Stimulated activated effector memory CD8-positive, alpha-beta T cell treated with anti-CD3 and anti-CD28 coated beads, Interleukin-12 subunit alpha, Interleukin-12 subunit beta, amount 100 ng/mL, for 72 hours (primary cell): ENCODE data around the gene LYSET.

Experiments
- ATAC-seq: fragments of 150-1000 bp; cut with Tn5 transposase; 2 replicates; pipeline ENCODE4 v1.10.0; 2021
- DNase-seq, 2 donors: peaks; one replicate each; pipeline ENCODE4 v3.0.0; 2021 to 2022; ENCODE audit warnings: low spot score in 2 of 2
- H3K27ac Mint-ChIP-seq: one replicate; pipeline ENCODE4 v1.8.0; 2022; ENCODE audit warnings: mild to moderate bottlenecking, mixed read lengths
- H3K36me3 Mint-ChIP-seq: one replicate; pipeline ENCODE4 v1.8.0; 2022; ENCODE audit warnings: mild to moderate bottlenecking, mixed read lengths
- H3K4me1 Mint-ChIP-seq: one replicate; pipeline ENCODE4 v1.8.0; 2022; ENCODE audit warnings: mixed read lengths
- H3K4me3 Mint-ChIP-seq: one replicate; pipeline ENCODE4 v1.8.0; 2022; ENCODE audit warnings: mild to moderate bottlenecking, mixed read lengths
- H3K9me3 Mint-ChIP-seq: one replicate; pipeline ENCODE4 v1.8.0; 2022; ENCODE audit warnings: mixed read lengths

Gene LYSET

GRCh38 chr14:93186956-93187355 lies 1.8 kb downstream of the LYSET start:
- H3K4me1 Mint-ChIP-seq: peaks cover 30% of the 10 kb centered on the region
- no peaks in the 10 kb centered on the region for H3K9me3 Mint-ChIP-seq
- peaks cover 62% of the 10 kb centered on the region for H3K36me3 Mint-ChIP-seq
- no peak overlapping the region for H3K4me3 Mint-ChIP-seq
- no peak overlapping the region for H3K27ac Mint-ChIP-seq
- ATAC-seq: no peak
- DNase-seq: no peak

DNA sequence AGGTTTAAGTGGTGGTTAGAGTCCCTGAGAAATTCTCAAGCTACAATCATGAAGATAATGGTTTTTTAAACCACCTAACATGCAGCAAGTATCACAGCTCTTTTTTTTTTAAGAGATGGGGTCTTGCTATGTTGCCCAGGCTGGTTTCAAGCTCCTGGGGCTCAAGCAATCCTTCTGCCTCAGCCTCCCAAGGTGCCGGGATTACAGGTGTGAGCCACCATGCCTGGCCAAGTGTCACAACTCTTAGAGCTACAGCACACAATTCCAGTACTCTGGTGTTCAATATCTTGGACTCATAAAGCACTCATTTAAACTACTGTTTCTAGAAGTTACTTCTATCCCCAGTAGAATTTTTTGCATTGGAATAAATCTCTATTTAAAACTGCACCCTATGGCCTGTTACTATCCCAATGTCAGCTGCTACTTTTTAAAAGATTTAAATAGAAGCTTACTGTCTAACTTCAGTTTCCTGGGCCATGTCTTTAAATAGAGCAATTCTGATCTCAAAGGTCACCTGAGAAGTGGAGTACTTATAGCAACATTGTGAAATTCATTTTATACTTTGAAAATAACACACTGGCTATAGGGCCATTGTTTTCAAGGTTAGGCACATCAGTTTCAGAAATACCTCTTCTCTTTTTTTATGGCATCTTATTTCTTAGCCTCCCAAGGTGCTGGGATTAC lies 10.3 kb downstream of the LYSET start:
- ATAC-seq: no peak
- no peak overlapping the region for H3K27ac Mint-ChIP-seq
- H3K4me3 Mint-ChIP-seq: no peak overlapping the region
- peaks cover 27% of the 10 kb centered on the region for H3K36me3 Mint-ChIP-seq
- H3K9me3 Mint-ChIP-seq: no peaks in the 10 kb centered on the region
- no peak for DNase-seq
- H3K4me1 Mint-ChIP-seq: no peaks in the 10 kb centered on the region

DNA sequence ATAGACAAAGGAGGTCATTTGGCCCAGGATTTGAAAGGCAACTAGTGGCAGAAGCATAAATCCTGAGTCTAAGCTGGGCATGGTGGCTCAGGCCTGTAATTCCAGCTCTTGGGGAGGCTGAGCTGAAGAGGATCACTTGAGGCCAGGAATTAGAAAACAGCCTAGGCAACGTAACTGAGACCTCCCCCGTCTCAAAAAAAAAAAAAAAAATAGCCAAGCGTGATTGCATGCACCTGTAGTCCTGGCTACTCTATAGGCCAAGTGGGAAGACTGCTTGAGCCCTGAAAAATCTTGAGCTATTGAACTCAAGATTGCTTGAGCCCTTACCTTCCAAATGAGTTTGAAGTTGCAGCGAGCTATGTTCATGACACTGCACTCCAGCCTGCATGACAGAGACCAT lies 13.9 kb downstream of the LYSET start:
- no peak overlapping the region for H3K27ac Mint-ChIP-seq
- peaks cover 46% of the 10 kb centered on the region for H3K36me3 Mint-ChIP-seq
- H3K9me3 Mint-ChIP-seq: no peaks in the 10 kb centered on the region
- no peak for DNase-seq
- H3K4me3 Mint-ChIP-seq: no peak overlapping the region
- H3K4me1 Mint-ChIP-seq: no peaks in the 10 kb centered on the region
- ATAC-seq: no peak

GRCh38 chr14:93200553-93200952 lies 15.4 kb downstream of the LYSET start:
- DNase-seq: no peak
- Mint-ChIP-seq H3K4me1 (peaks cover 11% of the 10 kb centered on the region), H3K4me3 (no peak overlapping the region), H3K27ac (no peak overlapping the region), H3K9me3 (no peaks in the 10 kb centered on the region), H3K36me3 (peaks cover 59% of the 10 kb centered on the region)
- ATAC-seq: no peak

GRCh38 chr14:93201155-93201704 lies 16.1 kb downstream of the LYSET start:
- ATAC-seq (no peak), DNase-seq (no peak)
- no peak overlapping the region for H3K27ac Mint-ChIP-seq
- H3K4me1 Mint-ChIP-seq: peaks cover 11% of the 10 kb centered on the region
- H3K4me3 Mint-ChIP-seq: no peak overlapping the region
- peaks cover 66% of the 10 kb centered on the region for H3K36me3 Mint-ChIP-seq
- no peaks in the 10 kb centered on the region for H3K9me3 Mint-ChIP-seq

GRCh38 chr14:93206793-93207467 lies 21.8 kb downstream of the LYSET start, which contains the start of the genes GON7 and UBR7:
GON7 (minus strand) TSS chr14:93207065; CDS start chr14:93207037, 28 bp downstream.
UBR7 (plus strand) TSS chr14:93207256; CDS start chr14:93207292, 36 bp downstream.
- Mint-ChIP-seq H3K4me3 (peak within 1 kb of the TSS; percentile 100), H3K4me1 (peaks cover 33% of the 10 kb centered on the region), H3K9me3 (no peaks in the 10 kb centered on the region), H3K27ac (peak within 1 kb of the TSS; percentile 97), H3K36me3 (peaks cover 84% of the 10 kb centered on the region)
- DNase-seq (peak; percentile 80 to 94), ATAC-seq (peak; percentile 95)

GRCh38 chr14:93207468-93208308 lies 22.6 kb downstream of the LYSET start:
- H3K4me3 Mint-ChIP-seq: peak overlapping the region; percentile 100
- H3K4me1 Mint-ChIP-seq: peaks cover 33% of the 10 kb centered on the region
- DNase-seq: no peak

GRCh38 chr14:93212432-93212831 lies 27.3 kb downstream of the LYSET start:
- no peaks in the 10 kb centered on the region for H3K9me3 Mint-ChIP-seq
- H3K36me3 Mint-ChIP-seq: peaks cover 86% of the 10 kb centered on the region
- no peak overlapping the region for H3K4me3 Mint-ChIP-seq
- ATAC-seq: no peak
- peaks cover 16% of the 10 kb centered on the region for H3K4me1 Mint-ChIP-seq
- DNase-seq: no peak
- H3K27ac Mint-ChIP-seq: no peak overlapping the region

More at GRCh38 chr14:93207468-93208308, 22.6 kb downstream of the LYSET start:
- no peaks in the 10 kb centered on the region for H3K9me3 Mint-ChIP-seq
- peaks cover 84% of the 10 kb centered on the region for H3K36me3 Mint-ChIP-seq
- peak overlapping the region; percentile 97 for H3K27ac Mint-ChIP-seq
- peak; percentile 61 for ATAC-seq

GRCh38 chr14:93214598-93214997 lies 29.5 kb downstream of the LYSET start:
- H3K4me1 Mint-ChIP-seq: no peaks in the 10 kb centered on the region
- no peak overlapping the region for H3K27ac Mint-ChIP-seq
- no peak overlapping the region for H3K4me3 Mint-ChIP-seq
- H3K36me3 Mint-ChIP-seq: peaks cover 93% of the 10 kb centered on the region
- ATAC-seq: no peak
- no peaks in the 10 kb centered on the region for H3K9me3 Mint-ChIP-seq
- no peak for DNase-seq

DNA sequence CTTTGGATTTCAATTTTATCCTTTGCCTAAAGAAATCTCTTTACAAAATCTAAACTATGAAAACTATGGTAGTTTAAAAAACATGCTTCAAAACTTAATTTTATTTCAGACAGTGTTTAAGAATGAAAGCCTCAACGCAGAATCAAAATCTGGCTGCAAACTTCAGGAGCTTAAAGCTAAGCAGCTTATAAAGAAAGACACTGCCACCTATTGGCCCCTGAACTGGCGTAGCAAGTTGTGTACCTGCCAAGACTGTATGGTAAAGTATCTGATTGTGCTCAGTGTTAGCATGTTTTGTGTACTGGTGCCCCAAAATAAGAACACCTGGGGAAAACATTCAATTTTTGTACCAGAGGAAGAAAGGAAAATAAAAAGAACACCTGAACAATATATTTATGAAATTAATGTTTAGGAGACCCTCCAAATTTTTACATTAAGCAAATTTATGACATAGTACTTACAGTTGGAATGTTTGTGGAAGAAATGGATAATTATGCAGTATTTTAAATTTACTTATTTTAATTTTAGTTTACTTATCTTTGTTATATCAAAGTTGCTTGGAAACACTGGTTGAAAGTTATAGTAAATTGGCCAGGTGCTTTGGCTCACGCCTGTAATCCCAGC lies 34.1 kb downstream of the LYSET start:
- Mint-ChIP-seq H3K27ac (no peak overlapping the region), H3K4me3 (no peak overlapping the region), H3K9me3 (no peaks in the 10 kb centered on the region), H3K4me1 (no peaks in the 10 kb centered on the region), H3K36me3 (peaks cover 95% of the 10 kb centered on the region)
- no peak for DNase-seq
- peak; percentile 74 for ATAC-seq

GRCh38 chr14:93220509-93220908 lies 35.4 kb downstream of the LYSET start:
- no peaks in the 10 kb centered on the region for H3K4me1 Mint-ChIP-seq
- ATAC-seq (no peak), DNase-seq (no peak)
- H3K36me3 Mint-ChIP-seq: peaks cover 100% of the 10 kb centered on the region
- no peak overlapping the region for H3K27ac Mint-ChIP-seq
- no peak overlapping the region for H3K4me3 Mint-ChIP-seq
- H3K9me3 Mint-ChIP-seq: no peaks in the 10 kb centered on the region

- no peak overlapping the region for H3K4me3 Mint-ChIP-seq
- no peaks in the 10 kb centered on the region for H3K4me1 Mint-ChIP-seq
- ATAC-seq (no peak), DNase-seq (no peak)
- H3K27ac Mint-ChIP-seq: no peak overlapping the region
- peaks cover 99% of the 10 kb centered on the region for H3K36me3 Mint-ChIP-seq
- H3K9me3 Mint-ChIP-seq: no peaks in the 10 kb centered on the region
Observed at GRCh38 chr14:93223565-93223964, 38.4 kb downstream of the LYSET start.

DNA sequence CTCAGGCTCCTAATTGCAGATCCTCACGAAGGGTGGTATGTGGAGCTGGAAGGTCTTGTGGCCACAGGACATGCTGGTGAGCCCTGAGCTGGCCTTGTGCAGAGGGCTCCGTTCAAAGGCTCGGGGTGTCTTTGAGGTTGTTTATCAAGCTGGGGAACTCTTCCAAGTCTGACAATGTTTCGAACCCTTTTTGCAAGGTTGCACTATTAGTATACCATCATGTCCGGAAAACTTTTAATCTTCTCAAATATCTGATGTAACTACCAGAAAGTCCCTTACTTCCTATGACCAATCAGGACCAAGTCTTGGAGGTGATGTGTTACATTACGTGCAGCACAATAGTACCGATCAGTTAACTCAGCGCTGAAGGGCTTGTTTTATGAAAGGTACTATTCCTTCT lies 43.4 kb downstream of the LYSET start:
- no peak for ATAC-seq
- Mint-ChIP-seq H3K9me3 (no peaks in the 10 kb centered on the region), H3K4me1 (peaks cover 17% of the 10 kb centered on the region), H3K36me3 (peaks cover 63% of the 10 kb centered on the region), H3K4me3 (no peak overlapping the region), H3K27ac (no peak overlapping the region)
- DNase-seq: no peak

- DNase-seq (no peak), ATAC-seq (peak; percentile 25)
- Mint-ChIP-seq H3K4me3 (peak overlapping the region; percentile 33), H3K27ac (peak overlapping the region; percentile 65), H3K9me3 (no peaks in the 10 kb centered on the region), H3K36me3 (peaks cover 43% of the 10 kb centered on the region), H3K4me1 (peaks cover 25% of the 10 kb centered on the region)
Observed at GRCh38 chr14:93230539-93230938, 45.4 kb downstream of the LYSET start.
